OCI-LY3 (cell line): Measurements from ENCODE around the gene SAMD8.

ENCODE experiments used
- EZH2phosphoT487 ChIP-seq: fragments of 200-600 bp; shearing (Covaris generic); IDR thresholded peaks from 2 replicates; pipeline ENCODE4 v1.6.1; 2018; ENCODE audit warnings: antibody characterized with exemption, mixed run types, low read depth
- TF ChIP-seq, protein P1 (sequence below): fragments of 200-600, 300-600 bp; sonication (generic); IDR thresholded peaks from 2 replicates; pipeline ENCODE4 v1.5.1; 2014; ENCODE audit warnings: antibody characterized with exemption, low read length, low read depth

DNA sequence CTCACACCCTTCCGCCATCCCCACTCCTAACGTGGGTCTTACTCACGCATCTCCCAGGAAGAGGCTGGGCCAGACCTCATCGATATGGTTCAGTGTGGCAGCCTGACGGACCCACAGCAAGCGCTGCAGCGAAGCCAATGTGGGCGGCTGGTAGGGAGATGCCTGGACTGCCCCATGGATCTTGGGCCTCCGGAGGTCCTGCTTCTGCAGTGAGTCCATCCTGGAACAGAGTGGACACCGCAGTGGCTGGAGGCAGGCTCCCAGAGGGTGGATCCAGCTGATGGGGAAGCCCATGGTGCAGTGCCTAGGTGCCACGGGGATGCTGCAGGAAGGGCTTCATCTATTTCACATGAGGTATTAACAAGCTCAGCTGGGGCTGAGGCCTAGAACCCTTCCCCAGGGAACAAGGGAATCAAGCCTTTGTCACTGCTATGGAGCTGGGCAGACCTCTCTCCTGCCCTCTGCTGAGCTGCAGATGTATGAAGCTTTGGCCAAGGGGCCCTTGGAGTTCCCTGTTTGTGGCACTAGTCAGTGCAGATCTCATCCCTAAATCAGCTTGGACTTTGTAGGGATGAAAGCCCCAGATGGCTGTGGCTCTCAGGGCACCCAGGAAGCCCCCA is 13.7 kb upstream of the SAMD8 start:
- TF ChIP-seq, protein P1, sequence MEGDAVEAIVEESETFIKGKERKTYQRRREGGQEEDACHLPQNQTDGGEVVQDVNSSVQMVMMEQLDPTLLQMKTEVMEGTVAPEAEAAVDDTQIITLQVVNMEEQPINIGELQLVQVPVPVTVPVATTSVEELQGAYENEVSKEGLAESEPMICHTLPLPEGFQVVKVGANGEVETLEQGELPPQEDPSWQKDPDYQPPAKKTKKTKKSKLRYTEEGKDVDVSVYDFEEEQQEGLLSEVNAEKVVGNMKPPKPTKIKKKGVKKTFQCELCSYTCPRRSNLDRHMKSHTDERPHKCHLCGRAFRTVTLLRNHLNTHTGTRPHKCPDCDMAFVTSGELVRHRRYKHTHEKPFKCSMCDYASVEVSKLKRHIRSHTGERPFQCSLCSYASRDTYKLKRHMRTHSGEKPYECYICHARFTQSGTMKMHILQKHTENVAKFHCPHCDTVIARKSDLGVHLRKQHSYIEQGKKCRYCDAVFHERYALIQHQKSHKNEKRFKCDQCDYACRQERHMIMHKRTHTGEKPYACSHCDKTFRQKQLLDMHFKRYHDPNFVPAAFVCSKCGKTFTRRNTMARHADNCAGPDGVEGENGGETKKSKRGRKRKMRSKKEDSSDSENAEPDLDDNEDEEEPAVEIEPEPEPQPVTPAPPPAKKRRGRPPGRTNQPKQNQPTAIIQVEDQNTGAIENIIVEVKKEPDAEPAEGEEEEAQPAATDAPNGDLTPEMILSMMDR: no peak
- TF ChIP-seq EZH2phosphoT487: no peak
